ENCODE data around the gene ATG4C.

GRCh38 chr1:62901650-62902049, 117.7 kb downstream of the ATG4C start:
- TF ChIP-seq CTCF (conservative IDR thresholded peaks at IDR 0.05): no peak
- no peak for TF ChIP-seq ZFX (IDR thresholded peaks at IDR 0.05)
